GM21390 (cell line): ENCODE measurements around the gene ARL13B.
"Not testable (repeated sequence)": the region's sequence is repeated elsewhere in the genome, so short reads cannot be mapped to it uniquely, and the experiment has no call there.

ENCODE experiments used
- ATAC-seq: cut with Tn5 transposase; IDR thresholded peaks from one replicate; pipeline ENCODE4 v1.9.1; 2021; ENCODE audit not compliant: unreplicated experiment

ARL13B gene

GRCh38 chr3:93979850-93980676, at the start of gene ARL13B:
TSS of gene ARL13B (plus strand) at chr3:93980155. CDS start at chr3:93980424, 269 bp downstream.
- ATAC-seq = peak; percentile 100

- no peak for ATAC-seq
Observed at GRCh38 chr3:93931597-93932229, 48.2 kb upstream of the ARL13B start.

- ATAC-seq = no peak
Observed at GRCh38 chr3:93934366-93935046, 45.4 kb upstream of the ARL13B start.

- ATAC-seq = no peak
Observed at GRCh38 chr3:93936549-93936948, 43.4 kb upstream of the ARL13B start.

- ATAC-seq = not testable (repeated sequence)
Observed at GRCh38 chr3:93937485-93937884, 42.5 kb upstream of the ARL13B start.

- ATAC-seq = not testable (repeated sequence)
Observed at GRCh38 chr3:93949958-93950357, 30.0 kb upstream of the ARL13B start.

GRCh38 chr3:93961026-93961425, 18.9 kb upstream of the ARL13B start:
- ATAC-seq = no peak

GRCh38 chr3:93961489-93961888, 18.5 kb upstream of the ARL13B start:
- no peak for ATAC-seq

- no peak for ATAC-seq
Observed at GRCh38 chr3:93962798-93963197, 17.2 kb upstream of the ARL13B start.

GRCh38 chr3:93965106-93965505, 14.8 kb upstream of the ARL13B start:
- ATAC-seq = not testable (repeated sequence)

- no peak for ATAC-seq
Observed at GRCh38 chr3:93969443-93969842, 10.5 kb upstream of the ARL13B start.

- no peak for ATAC-seq
Observed at GRCh38 chr3:93969997-93970396, 10.0 kb upstream of the ARL13B start.

GRCh38 chr3:93973131-93974126, 6.5 kb upstream of the ARL13B start, which contains the start of gene PROS1:
TSS of gene PROS1 (minus strand) at chr3:93973896. CDS start at chr3:93973749, 147 bp downstream.
- ATAC-seq = peak; percentile 89

- no peak for ATAC-seq
Observed at GRCh38 chr3:93981649-93982048, 1.7 kb downstream of the ARL13B start.

- no peak for ATAC-seq
Observed at GRCh38 chr3:93983408-93983807, 3.5 kb downstream of the ARL13B start.

- no peak for ATAC-seq
Observed at GRCh38 chr3:93984618-93985017, 4.7 kb downstream of the ARL13B start.

- ATAC-seq = no peak
Observed at GRCh38 chr3:93988283-93988682, 8.3 kb downstream of the ARL13B start.

GRCh38 chr3:93988764-93989163, 8.8 kb downstream of the ARL13B start:
- ATAC-seq = no peak

GRCh38 chr3:93989241-93989640, 9.3 kb downstream of the ARL13B start:
- ATAC-seq = no peak

GRCh38 chr3:93991631-93992030, 11.7 kb downstream of the ARL13B start:
- ATAC-seq = no peak
